ENCODE measurements around the gene PACS1.

Gene PACS1

DNA sequence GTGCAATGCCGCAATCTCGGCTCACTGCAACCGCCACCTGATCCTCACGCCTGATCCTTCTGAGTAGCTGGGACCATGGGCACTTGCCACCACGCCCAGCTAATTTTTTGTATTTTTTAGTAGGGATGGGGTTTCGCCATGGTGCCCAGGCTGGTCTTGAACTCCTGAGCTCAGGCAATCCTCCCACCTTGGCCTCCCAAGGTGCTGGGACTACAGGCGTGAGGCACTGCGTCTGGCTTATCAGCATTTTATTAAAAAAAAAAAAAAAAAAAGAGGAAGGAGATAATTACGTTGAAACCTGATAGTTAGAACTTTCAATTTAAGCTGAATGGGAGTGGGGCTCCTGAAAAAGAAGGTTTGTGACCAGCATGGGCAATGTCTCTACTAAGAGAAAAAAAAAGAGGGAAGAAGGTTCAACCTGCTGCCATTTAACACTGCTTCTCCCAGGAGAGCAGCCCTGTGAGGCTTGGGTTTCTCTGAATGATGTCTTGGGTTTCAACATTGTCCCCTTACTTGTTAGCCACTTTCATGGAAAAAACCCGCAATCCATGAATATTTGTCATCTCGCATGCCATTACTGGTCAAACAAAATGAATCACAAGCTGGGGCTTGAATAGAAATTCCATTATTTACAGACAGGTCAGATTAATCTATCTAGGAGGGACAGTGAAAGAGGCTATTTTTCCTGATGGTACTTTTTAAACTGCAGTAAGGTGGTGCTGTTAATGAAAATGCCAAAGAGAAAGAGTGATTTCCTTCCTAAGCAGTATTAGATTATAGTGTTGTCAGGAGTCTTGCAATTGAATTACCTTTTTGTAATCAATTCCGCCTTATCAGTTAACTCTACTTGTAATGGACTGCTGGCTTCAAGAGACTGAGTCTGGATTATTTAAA, 72.5 kb downstream of the PACS1 start:
- TF ChIP-seq CTCF (IDR thresholded peaks at IDR 0.05; ENCODE audit: low read depth, low read length): no peak
- DNase-seq (ENCODE audit: low read depth in 2 of 2): peak in 1 of 2 donors; percentile 69
- no peak overlapping the region for H3K4me3 ChIP-seq (replicated peaks in 1 of 2; ENCODE audit: low read depth in 2 of 2, low read length in 2 of 2)

DNA sequence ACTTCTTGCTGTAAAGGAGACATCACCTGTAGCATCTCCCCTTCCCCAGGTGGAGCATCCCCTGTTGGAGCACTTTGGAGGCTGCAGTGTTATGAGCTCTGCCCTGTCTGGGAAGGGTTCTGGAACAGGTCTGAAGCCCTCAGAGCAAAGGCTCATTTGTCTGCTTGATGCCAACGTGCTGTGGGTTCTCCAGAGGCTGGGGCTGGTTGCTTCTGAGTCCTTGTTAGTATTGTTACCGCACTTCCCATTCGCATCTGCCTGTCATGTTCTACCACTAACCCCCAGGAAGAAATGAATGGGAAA, 73.1 kb downstream of the PACS1 start:
- no peak overlapping the region for H3K4me3 ChIP-seq (replicated peaks in 1 of 2; ENCODE audit: low read depth in 2 of 2, low read length in 2 of 2)
- no peak for TF ChIP-seq CTCF (IDR thresholded peaks at IDR 0.05; ENCODE audit: low read depth, low read length)
- DNase-seq (ENCODE audit: low read depth in 2 of 2): no peak

GRCh38 chr11:66143996-66144678, 74.1 kb downstream of the PACS1 start:
- no peak overlapping the region for H3K4me3 ChIP-seq (replicated peaks in 1 of 2; ENCODE audit: low read depth in 2 of 2, low read length in 2 of 2)
- DNase-seq (ENCODE audit: low read depth in 2 of 2): no peak
- no peak for TF ChIP-seq CTCF (IDR thresholded peaks at IDR 0.05; ENCODE audit: low read depth, low read length)

- no peak overlapping the region for H3K4me3 ChIP-seq (replicated peaks in 1 of 2; ENCODE audit: low read depth in 2 of 2, low read length in 2 of 2)
- TF ChIP-seq CTCF (IDR thresholded peaks at IDR 0.05; ENCODE audit: low read depth, low read length): no peak
- DNase-seq (ENCODE audit: low read depth in 2 of 2): no peak
Observed at GRCh38 chr11:66146074-66146473, 76.0 kb downstream of the PACS1 start.

DNA sequence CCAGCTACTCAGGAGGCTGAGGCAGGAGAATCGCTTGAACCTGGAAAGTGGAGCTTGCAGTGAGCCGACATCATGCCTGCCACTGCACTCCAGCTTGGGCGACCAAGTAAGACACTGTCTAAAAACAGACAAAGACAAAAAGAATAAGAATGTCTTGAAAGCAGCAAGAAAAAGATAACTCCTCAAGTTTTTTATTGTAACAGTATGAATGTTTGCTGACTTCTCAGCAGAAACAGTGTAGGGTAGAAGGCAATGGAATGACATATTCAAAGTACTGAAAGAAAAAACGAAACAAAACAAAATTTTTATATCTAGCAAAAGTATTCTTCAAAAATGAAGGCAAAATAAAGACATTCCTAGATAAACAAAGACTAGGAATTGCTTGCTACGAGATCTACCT, 76.9 kb downstream of the PACS1 start:
- no peak for TF ChIP-seq CTCF (IDR thresholded peaks at IDR 0.05; ENCODE audit: low read depth, low read length)
- DNase-seq (ENCODE audit: low read depth in 2 of 2): no peak
- no peak overlapping the region for H3K4me3 ChIP-seq (replicated peaks in 1 of 2; ENCODE audit: low read depth in 2 of 2, low read length in 2 of 2)

GRCh38 chr11:66150140-66150539, 80.1 kb downstream of the PACS1 start:
- peak; percentile 23 to 27 for DNase-seq (ENCODE audit: low read depth in 2 of 2)
- no peak overlapping the region for H3K4me3 ChIP-seq (replicated peaks in 1 of 2; ENCODE audit: low read depth in 2 of 2, low read length in 2 of 2)
- no peak for TF ChIP-seq CTCF (IDR thresholded peaks at IDR 0.05; ENCODE audit: low read depth, low read length)
